PFSK-1 (cell line): ENCODE results near the gene ITFG2.

Experiments used
- FOXP2 ChIP-seq: optimal IDR thresholded peaks from 2 replicates; pipeline ENCODE3; 2011; ENCODE audit warnings: borderline replicate concordance, control low read depth, inconsistent platforms; ENCODE audit not compliant: insufficient read depth; ENCODE audit errors: extremely low read length, extremely low read depth
- POLR2AphosphoS5 ChIP-seq: IDR thresholded peaks from 2 replicates; pipeline ENCODE4 v1.6.1; 2012; ENCODE audit warnings: low read depth, mild to moderate bottlenecking, control low read depth, low read length, moderate library complexity
- SIN3A ChIP-seq: IDR thresholded peaks from 2 replicates; pipeline ENCODE4 v1.6.1; 2012; ENCODE audit warnings: mild to moderate bottlenecking, low read length, moderate library complexity, borderline replicate concordance; ENCODE audit not compliant: insufficient read depth
- TAF1 ChIP-seq: IDR thresholded peaks from 2 replicates; pipeline ENCODE4 v1.6.1; 2012; ENCODE audit warnings: low read length, control low read depth, borderline replicate concordance; ENCODE audit not compliant: insufficient read depth
- TF ChIP-seq, protein P1 (sequence below), 2 experiments: IDR thresholded peaks; 2 replicates each; pipeline versions ENCODE4 v1.6.1 to v1.8.0; 2011 to 2012; ENCODE audit warnings: low read depth in 2 of 2, low read length in 2 of 2, control low read depth in 1 of 2, inconsistent platforms in 1 of 2, mild to moderate bottlenecking in 1 of 2, moderate library complexity in 1 of 2; ENCODE audit not compliant: insufficient read depth in 1 of 2

Gene ITFG2

DNA sequence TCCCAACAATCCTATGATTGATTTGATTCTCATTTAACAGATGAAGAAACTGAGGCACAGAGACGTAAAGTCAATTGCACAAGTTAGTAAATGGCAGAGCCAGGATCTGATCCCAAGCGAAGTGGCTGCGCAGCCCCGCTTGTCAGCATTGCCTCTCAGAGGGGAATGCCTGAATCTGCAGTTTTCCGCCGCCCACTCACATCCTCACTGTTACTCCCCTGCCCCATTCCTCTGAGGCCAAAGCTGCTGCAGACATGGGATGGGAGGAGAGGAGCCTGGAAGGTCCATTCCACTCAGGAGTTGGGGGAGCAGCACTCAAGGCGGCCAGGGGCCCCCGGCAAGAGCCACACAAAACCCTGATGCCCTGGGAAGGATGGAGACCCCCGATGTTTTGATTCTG is 21.3 kb downstream of the ITFG2 start:
- no peak for TF ChIP-seq TAF1

DNA sequence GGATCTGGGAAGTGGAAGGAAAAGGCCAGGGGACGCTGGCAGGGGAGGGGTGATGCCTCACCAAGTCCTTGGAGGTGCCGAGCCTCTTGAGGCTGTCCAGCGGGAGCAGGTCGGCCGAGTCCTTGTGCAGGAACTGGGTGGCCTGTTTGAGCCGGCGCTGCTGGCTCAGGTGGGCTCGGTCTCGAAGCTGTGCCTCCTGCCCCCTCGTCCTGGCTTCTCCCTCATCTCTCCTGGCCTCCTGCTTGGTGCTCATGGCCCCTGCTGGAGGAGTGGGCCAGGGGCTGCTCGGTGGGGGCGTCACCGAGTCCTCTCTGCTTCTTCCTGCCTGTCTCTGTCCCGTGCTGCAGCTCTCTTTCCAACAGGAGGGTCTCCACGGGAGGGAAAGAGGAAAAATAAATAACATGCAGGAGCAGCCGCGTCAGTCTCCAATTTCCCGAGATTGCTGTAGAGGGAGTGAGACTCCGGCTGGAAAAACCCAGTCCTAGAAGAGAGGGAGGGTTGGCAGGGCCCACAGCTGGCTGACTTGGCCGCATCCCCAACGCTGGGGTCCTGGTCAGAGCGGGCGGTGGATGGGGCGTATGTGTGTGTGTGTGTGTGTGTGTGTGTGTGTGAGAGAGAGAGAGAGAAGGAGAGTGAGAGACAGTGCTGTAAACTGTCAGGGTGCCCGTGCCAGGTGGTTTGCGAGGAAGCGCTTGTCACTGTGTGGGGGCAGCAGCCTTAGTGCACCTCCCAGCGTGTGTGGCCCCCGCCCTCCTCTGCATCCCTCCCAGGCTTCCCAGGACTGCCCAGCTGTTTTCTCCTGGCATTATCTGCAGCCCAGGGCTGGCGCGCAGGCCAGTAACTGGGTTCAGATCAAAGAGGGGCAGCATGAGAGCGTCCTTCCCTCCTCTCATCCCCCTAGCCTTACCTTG is 22.4 kb downstream of the ITFG2 start, which contains the start of gene NRIP2:
TSS of gene NRIP2 (minus strand) at position 455 of the 911 bp plus-strand sequence. CDS start at position 403, 52 bp downstream.
- TF ChIP-seq TAF1: no peak
- TF ChIP-seq, protein P1, sequence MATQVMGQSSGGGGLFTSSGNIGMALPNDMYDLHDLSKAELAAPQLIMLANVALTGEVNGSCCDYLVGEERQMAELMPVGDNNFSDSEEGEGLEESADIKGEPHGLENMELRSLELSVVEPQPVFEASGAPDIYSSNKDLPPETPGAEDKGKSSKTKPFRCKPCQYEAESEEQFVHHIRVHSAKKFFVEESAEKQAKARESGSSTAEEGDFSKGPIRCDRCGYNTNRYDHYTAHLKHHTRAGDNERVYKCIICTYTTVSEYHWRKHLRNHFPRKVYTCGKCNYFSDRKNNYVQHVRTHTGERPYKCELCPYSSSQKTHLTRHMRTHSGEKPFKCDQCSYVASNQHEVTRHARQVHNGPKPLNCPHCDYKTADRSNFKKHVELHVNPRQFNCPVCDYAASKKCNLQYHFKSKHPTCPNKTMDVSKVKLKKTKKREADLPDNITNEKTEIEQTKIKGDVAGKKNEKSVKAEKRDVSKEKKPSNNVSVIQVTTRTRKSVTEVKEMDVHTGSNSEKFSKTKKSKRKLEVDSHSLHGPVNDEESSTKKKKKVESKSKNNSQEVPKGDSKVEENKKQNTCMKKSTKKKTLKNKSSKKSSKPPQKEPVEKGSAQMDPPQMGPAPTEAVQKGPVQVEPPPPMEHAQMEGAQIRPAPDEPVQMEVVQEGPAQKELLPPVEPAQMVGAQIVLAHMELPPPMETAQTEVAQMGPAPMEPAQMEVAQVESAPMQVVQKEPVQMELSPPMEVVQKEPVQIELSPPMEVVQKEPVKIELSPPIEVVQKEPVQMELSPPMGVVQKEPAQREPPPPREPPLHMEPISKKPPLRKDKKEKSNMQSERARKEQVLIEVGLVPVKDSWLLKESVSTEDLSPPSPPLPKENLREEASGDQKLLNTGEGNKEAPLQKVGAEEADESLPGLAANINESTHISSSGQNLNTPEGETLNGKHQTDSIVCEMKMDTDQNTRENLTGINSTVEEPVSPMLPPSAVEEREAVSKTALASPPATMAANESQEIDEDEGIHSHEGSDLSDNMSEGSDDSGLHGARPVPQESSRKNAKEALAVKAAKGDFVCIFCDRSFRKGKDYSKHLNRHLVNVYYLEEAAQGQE (IDR thresholded peaks at IDR 0.05; ENCODE audit: insufficient read depth in 1 of 2, low read depth in 2 of 2, low read length in 2 of 2): no peak
- TF ChIP-seq SIN3A: no peak
- TF ChIP-seq POLR2AphosphoS5: no peak

DNA sequence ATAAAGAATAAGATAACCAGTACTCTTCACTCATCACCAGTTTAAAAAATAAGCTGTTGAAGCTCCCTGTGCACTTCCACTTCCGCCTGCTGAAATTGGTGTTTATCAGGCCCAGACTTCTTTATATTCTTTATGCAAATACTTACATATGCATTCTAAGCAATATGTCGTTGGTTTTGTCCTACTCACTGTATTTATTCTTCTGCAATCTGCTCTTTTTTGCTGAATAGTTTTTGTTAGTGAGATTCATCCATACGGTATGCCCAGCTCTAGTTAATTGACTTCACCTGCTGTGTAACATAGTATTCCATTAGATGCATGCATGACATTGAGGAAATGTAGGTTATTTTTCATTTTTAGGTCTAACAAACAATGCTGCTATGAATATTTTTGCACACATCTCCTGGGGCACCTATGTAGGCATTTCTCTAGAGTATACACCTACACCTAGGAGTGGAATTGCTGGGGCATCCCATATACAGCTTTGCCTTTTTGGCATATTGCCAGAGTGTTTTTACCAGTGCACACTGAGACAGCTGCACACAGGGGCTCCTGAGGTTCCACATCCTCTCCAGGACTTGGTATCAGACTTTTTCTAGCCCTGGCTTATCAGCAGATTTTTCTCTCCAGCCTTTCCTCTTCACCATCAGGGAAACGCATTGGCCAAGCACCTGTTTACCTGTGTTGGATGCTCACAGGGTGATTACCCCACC is 23.4 kb downstream of the ITFG2 start:
- TF ChIP-seq TAF1 (no peak), POLR2AphosphoS5 (no peak), SIN3A (no peak), FOXP2 (no peak)
- TF ChIP-seq, protein P1 (IDR thresholded peaks at IDR 0.05; ENCODE audit: insufficient read depth in 1 of 2, low read depth in 2 of 2, low read length in 2 of 2): no peak

DNA sequence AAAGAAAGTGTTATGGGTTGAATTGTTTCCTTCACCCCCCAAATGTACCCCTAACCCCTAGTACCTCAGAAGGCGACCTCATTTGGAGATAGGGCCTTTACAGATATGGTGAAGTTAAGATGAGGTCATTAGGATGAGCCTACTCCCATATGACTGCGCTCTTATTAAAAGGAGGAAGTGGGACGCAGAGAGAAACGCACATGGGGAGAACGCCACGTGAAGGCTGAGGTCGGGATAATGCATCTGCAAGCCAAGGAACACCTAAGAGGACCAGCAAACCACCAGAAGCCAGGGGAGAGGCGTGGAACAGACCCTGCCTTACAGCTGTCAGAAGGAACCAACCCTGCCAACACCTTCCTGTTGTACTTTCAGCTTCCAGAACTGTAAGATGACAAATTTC is 24.1 kb downstream of the ITFG2 start:
- TF ChIP-seq POLR2AphosphoS5: no peak
- no peak for TF ChIP-seq TAF1
- TF ChIP-seq SIN3A: no peak
- TF ChIP-seq, protein P1 (IDR thresholded peaks at IDR 0.05; ENCODE audit: insufficient read depth in 1 of 2, low read depth in 2 of 2, low read length in 2 of 2): no peak

DNA sequence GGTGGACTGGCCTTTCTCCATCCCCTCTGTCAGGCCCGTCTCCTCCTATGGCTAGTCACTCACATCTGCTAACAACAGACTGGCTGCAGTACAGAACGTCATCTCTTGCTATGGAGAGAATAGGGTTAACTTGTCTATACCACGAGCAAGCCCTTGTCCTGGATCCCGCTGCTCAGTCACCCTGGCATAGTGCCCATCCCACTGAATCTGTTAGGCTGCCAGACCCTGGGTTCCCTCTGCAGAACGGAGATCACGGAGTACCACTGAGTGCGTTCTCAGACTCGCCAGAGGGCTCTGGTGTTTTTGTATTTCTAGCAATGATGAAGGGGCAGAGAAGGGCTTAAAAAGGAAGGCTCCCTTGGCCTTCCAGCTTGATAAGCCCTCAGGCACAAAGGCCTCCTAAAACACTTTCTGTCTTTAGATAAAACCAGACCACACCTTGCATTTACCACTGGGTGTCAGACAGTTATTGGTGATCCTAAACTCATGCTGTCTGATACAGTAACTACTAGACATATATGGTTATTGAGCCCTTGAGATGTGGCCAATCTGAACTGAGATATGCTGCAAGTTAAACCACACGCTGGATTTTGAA is 28.7 kb downstream of the ITFG2 start:
- TF ChIP-seq, protein P1 (IDR thresholded peaks at IDR 0.05; ENCODE audit: insufficient read depth in 1 of 2, low read depth in 2 of 2, low read length in 2 of 2): no peak
- TF ChIP-seq FOXP2 (no peak), SIN3A (no peak), TAF1 (no peak), POLR2AphosphoS5 (no peak)
